CD4-positive, alpha-beta T cell treated with Interferon alpha-2 for 1 hour (primary cell): ENCODE measurements around the gene JMJD8.

ENCODE experiments used
- DNase-seq, 2 donors: peaks; one replicate each; pipeline ENCODE4 v3.0.0-alpha.2; 2020 to 2022

Gene JMJD8

DNA sequence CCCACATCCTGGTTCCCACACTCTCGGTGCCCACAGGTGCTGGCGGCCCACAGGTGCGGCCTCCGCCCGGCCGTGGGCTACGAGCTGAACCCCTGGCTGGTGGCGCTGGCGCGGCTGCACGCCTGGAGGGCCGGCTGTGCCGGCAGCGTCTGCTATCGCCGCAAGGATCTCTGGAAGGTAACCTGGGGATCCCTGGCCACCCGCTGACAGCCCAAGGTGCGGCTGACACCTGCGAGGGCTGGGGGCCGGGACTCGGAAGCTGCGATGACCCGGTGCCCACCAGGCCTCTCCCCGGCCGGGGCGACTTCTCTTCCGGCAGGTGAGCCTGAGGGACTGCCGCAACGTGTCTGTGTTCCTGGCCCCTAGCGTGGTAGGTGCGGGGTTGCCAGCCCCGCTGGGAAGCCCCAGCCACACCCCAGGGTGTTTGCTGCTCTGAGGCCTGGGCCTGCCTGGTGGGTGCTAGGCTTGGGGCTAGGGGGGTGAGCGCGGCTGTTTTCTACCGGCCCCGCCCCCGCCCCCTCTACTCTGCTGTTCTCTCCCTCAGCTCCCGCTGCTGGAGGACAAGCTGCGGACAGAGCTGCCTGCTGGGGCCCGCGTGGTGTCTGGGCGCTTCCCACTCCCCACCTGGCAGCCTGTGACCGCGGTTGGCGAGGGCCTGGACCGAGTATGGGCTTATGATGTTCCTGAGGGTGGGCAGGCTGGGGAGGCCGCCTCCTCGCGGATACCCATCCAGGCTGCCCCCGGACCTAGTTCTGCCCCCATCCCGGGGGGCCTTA lies 37.8 kb upstream of the JMJD8 start:
- DNase-seq, result peak in 1 of 2 donors; percentile 45

DNA sequence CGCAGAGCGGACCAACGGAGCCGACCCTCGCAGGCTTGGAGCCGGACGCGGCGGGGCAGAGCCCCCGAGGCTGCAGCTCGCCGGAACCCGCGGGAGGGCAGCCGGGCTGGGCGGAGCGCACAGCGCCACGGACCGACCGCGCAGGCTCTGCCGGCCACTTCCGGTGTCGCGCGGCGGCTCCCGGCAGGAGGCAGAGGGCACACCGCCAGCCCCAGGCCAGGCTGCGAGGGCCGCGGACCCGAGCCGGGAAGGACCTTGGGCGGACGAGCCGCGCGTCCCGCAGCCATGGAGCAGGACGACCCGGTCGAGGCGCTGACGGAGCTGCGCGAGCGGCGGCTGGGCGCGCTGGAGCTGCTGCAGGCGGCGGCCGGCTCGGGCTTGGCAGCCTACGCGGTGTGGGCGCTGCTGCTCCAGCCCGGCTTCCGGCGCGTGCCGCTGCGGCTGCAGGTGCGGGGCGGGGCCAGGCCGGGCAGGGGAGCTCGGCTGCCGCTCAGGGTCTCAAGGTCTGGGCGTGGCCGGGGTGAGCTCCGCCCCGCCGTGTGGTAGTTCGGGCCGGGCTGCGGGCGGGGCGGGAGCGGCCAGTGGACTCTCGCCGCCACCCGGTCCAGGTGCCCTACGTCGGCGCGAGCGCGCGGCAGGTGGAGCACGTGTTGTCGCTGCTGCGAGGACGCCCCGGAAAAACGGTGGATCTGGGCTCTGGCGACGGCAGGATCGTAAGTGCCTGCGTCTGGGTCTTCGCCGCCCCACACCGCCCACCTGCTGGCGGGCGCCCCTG lies 37.0 kb upstream of the JMJD8 start, which contains the start of gene ANTKMT:
Gene ANTKMT (plus strand): TSS at position 157 of the 775 bp plus-strand sequence. CDS start 129 bp downstream, at position 286.
- peak; percentile 79 to 84 for DNase-seq

DNA sequence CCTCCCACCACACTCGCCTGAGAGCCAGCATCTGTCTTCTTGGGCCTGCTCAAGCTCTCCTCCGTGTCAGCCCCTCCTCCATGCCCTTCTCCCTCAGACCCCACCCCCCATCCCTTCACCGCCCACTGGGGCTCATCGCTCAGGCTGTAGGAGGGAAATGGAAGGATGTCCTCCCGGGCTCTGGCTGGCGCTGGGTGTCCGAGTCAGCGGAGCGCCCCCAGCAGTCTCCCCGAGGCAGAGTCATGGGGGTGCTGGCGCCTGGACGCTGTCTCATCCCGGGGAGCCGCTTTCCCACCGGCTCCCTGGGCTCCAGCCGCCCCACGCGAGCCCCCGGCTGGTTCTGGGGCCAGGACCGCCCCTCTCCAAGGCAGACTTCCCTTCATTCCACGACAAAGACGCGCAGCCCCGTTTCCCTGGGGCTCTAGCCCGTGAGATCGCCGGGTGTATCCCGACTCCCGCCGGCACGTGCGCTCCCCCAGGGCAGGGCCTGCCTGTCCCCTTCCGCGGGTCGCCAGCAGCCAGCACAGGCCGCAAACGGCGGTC lies 36.4 kb upstream of the JMJD8 start:
- peak in 1 of 2 donors; percentile 46 for DNase-seq

DNA sequence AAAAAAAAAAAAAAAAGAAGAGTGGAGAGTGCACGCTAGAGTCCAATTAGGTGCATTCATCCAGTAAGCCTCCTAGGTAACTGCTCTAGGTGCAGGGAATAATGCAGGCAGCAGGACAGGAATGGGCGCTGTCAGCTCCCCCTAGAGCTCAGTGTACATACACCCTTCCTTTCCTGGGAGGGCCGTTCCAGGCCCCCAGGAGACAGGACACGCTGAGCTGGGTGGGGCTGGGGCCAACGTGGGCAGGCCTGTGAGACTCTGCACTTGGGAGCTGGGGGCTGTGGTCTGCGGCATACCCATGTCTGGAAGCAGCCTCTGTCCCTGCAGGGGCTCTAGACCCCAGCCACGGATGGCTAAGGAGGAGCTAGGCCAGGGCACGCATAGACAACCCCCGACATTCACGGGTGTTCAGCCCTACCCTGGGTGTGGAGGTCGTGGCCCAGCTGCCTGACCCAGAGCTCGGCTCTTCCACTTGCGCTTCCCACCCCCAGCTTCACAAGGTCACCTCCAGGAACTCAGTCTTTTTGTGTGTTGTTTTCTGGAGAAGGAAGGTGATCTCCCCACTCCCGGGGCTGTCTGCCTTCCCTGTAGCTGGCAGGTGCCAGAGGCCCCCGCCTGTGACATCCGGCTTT lies 35.8 kb upstream of the JMJD8 start:
- no peak for DNase-seq

DNA sequence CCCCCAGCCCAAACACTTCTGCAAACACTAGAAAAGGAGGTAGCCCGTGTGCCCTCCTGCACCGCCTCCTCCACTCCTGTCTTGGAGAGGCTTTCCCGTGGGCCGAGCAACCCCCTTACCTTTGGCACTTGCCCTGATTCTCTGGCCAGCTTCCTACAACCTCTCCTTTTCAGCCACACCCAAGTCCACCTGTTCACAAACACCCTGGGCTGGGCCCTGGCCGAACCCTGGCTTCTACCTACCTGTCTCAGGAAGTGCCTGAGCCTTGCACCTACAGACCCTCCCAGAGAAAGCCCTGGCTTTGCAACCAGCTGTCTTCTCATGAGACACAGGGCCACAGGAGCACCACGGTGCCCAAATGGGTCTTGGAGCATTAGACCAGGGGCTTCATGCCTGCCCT lies 34.8 kb upstream of the JMJD8 start:
- no peak for DNase-seq

DNA sequence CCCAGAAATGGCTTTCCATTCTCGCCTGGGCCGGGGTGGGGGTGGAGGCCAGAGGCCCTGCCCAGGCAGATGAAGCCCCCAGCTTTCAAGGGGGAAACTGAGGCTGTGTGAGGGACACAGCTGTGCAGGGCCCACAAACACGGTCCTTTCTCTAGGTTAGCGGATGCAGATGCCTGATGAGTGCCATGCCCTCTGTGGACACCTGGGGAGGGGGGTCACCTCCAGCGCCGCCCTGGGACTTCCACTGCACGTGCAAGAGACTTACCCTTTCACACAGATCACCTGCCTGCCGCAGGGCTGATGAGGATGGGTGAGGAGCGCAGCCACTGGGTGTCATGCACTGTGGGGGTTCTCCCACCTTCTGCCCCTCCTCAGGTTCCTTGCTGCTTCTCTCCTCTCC lies 34.3 kb upstream of the JMJD8 start:
- no peak for DNase-seq

DNA sequence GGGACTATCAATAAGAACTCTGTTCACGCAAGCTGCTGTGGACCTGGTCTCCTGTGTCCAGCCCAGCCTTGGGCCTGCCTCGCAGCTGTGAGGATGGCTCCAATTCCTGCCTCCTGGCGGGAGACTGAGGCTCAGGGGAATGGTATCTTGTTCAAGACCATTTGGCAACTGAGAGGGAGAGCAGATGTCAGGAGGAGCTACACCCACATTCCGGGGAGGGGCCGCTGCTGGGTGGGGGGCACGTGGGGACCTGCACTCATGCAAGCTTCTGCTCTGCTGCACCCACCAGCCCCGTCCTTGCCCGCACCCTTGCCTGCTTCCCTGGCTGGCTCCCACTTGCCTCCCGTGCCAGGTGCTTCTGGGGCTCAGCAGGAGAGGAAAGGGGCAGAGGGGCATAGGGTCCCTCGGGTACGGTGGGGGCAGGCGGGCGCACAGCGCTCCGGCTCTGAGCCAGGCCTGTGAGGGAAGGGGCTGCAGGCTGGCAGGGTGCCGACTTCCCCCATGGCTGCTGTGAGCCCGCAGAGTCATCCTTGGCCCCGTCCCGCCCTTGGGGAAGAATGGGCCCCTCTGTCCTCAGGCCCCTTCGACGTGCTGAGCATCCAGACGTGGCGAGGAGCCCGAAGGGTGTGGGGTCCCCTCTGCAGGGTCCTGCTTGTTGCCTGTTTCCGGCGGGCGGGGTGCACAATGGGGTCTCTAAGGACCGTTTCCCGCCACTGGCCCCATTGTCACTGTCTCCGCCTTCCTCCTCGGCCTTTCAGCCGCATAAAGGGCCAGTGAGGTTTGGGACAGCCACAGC lies 33.5 kb upstream of the JMJD8 start:
- DNase-seq, result no peak

DNA sequence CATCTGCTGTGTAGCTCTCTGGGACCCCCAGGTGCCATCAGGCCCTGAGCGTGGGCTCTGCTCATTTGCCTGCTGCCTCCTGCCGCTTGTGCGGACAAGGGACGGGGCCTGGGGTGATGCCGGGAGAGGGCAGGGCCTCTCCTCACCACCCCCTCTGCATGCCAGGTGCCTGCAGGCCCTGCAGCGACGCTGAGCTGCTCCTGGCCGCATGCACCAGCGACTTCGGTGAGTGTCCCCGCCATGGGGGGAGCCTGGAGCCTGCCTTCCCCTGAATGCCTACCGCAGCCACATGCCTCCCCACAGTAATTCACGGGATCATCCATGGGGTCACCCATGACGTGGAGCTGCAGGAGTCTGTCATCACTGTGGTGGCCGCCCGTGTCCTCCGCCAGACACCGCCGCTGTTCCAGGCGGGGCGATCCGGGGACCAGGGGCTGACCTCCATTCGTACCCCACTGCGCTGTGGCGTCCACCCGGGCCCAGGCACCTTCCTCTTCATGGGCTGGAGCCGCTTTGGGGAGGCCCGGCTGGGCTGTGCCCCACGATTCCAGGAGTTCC lies 32.7 kb upstream of the JMJD8 start:
- no peak for DNase-seq

DNA sequence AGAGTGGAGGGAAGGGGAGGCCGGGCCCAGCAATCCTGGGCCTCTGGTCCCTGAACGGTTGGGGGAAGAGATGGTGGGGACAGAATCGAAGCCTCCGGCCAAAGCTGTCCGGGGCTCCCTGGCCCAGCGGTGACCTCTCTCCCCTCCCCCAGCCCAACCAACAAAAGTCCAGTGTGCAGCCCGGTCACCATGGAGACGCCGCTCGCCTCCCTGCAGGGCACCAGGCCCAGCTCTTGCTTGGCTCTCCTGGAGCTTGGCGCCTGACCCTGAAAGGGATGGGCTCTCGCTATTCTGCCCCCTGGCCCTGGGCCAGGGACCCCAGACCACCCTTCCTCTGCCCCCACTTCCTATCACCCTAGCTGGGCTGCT lies 32.0 kb upstream of the JMJD8 start:
- no peak for DNase-seq

DNA sequence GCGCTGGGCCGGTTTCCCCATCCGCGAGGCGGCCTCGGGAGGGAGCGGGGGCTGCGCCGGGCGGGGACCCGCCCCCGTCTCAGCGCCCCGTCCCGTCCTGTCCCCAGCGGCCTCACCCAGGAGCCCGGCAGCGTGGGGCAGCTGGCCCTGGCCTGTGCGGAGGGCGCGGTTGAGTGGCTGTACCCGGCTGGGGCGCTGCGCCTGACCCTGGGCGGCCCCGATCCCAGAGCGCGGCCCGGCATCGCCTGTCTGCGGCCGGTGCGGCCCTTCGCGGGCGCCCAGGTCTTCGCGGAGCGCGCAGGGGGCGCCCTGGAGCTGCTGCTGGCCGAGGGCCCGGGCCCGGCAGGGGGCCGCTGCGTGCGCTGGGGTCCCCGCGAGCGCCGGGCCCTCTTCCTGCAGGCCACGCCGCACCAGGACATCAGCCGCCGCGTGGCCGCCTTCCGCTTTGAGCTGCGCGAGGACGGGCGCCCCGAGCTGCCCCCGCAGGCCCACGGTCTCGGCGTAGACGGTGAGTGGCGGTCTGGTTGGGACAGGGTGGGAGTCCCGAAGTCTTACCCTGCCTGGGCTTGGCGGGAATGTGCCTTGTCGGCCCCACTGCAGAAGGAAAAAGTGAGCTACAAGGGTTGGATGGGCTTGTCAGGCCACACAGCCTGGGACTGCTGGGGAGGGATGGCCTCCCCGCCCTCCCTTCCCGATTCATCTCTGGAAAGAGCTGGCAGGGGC lies 31.5 kb upstream of the JMJD8 start:
- DNase-seq, result no peak

DNA sequence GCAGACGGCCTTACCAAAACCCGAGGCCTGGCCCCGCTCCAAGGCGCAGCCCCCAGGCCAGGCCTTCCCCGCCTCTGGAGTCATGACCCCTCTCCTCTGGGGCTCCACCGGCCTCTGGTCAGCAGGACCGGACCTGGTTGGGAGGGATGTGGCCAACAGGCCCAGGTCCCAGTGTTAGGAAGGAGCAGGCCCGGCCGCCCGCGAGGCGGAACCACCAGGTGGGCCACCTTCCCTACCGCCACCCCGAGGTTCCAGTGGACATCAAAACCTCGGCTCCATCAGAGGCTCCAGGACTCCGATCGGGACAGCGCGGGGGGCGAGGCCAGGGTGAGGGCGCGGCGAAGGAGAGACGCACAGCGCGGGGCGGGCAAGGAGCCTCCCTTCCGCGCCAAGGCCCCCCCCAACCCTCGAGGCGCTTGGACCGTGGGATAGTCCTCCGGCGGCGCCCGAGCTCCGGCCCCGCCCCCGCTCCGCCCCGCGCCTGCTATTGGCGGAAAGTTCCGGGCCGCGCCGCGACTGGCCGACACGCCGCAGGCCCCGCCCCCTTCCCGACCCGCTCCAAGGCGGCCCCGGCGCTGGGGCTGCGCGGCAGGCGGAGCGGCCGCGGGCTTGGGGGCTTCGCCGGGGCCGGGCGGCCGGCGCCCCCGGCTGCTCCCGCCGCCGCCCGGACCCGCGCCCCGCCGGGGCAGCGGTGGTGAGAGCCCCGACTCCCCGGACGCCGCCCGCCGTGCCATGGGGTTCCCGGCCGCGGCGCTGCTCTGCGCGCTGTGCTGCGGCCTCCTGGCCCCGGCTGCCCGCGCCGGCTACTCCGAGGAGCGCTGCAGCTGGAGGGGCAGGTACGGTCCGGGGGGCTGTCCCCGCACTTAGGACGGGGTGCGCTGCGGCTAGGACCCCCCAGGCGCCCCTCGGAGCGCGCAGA lies 30.7 kb upstream of the JMJD8 start, which contains the start of gene METRN:
Gene METRN (plus strand): TSS at position 561 of the 919 bp plus-strand sequence. CDS start 172 bp downstream, at position 733.
- DNase-seq, result peak; percentile 85 to 91

DNA sequence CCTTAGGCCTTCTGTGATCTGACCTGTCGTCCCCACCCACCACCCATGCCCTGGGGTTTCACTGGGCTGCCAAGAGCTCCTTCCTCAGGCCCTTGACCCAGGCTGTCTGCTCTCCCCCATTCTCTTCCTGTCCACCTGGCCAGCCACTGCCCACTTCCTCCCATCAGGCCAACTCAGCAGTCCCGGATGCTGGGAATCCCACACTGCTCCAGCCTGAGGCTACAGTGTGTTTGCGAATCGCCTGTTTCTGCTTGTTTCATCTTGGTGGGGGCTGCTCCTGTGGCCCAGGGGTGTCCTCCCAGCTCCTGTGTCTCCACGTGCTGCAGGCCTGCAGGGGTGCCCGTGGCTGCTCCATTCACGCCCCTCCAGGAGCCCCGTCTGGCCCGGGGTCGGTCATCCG lies 29.9 kb upstream of the JMJD8 start:
- no peak for DNase-seq

DNA sequence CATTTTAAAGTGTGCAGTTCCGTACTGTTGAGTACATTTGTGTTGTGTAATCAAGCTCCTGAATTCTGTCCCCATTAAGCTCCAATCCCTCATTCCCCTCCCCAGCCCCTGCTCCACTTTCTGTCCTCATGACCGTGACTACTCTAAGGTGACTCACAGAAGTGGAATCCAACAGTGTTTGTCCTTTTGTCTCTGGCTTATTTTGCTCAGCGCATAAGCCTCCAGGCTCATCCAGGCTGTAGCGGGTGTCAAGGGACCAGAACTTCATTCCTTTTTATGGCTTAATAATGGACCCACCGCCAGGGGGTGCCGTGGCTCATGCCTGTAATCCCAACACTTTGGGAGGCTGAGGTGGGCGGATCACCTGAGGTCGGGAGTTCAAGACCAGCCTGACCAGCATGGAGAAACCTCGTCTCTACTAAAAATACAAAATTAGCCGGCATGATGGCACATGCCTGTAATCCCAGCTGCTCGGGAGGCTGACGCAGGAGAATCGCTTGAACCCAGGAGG lies 28.7 kb upstream of the JMJD8 start:
- DNase-seq, result peak; percentile 30 to 61

DNA sequence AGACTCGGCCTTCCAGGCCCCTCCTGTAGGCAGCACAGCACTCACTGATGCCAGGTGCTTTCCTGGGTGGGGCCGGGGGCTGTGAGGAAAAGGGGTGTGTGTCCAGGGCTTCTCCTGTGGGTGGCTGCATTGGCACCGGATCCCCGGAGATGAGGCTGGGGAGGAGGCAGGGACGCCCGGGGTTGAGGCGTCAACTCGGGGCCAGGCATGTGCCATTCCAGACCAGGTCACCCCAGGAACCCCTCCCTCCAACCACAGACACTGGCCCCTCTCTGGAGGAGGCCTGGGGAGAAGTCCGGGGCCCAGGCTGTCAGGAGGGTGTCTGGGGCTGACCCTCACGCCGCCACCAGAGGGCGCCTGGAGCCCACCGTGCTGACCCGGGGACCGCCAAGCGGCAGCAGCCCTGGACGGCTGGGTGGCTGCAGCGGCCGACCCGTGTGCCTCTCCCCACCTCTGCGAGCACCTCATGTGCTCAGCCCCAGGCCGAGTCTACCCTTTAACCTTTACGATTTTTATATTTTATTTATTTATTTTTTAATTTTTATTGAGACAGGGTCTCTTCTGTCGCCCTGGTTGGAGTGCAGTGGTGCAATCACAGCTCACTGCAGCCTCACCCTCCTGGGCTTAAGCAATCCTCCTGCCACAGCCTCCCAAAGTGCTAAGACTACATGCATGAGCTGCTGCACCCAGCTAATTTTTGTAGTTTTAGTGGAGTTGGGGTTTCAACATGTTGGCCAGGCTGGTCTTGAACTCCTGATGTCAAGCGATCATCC lies 27.6 kb upstream of the JMJD8 start:
- peak; percentile 76 to 81 for DNase-seq

DNA sequence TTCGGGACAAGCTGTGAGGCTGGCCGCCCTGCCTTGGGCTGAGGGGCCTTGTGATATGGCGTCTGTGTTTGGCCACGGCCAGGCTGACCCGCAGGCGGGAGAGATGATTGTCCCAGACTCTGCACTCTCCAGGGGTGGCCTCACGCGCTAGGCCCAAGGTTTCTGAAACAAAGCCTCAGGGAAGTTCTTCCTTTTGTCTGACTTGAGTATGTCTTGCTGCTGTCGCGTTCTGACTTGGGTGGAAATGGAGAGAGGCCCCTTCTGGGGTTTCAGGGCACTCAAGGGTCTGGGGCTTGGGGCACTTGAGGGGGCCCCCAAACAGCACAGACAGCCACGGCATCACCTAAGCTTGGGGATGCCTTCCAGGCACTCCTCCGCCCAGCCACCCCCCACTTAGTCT lies 26.9 kb upstream of the JMJD8 start:
- no peak for DNase-seq

DNA sequence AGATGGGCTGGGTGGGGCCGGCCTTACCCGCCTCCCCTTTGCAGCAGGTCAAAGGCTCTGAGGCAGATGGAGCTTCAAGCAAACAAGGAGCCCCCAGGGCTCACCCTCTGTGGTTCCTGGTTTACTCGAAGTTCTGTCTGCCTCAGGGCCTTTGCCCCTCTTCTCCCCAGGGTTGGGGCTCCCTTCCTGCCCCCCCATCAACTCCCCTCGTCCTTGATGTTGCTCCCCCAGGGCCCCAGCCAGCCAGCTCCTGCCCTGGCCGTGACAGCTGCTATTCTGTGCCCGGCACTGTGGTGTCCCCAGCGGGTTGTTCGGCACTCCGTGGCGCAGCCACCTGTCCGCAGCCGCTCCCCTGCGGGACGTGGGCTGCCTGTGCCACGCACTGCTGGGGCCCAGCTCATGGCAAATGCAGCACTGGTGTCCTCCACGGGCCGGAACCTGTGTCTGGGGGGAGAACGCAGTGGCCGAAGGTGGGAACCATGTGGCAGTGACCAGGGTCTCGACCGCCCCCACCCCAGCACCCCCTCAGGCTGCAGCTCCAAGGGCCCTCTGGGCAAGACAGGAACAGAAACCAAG lies 26.5 kb upstream of the JMJD8 start:
- DNase-seq, result no peak

DNA sequence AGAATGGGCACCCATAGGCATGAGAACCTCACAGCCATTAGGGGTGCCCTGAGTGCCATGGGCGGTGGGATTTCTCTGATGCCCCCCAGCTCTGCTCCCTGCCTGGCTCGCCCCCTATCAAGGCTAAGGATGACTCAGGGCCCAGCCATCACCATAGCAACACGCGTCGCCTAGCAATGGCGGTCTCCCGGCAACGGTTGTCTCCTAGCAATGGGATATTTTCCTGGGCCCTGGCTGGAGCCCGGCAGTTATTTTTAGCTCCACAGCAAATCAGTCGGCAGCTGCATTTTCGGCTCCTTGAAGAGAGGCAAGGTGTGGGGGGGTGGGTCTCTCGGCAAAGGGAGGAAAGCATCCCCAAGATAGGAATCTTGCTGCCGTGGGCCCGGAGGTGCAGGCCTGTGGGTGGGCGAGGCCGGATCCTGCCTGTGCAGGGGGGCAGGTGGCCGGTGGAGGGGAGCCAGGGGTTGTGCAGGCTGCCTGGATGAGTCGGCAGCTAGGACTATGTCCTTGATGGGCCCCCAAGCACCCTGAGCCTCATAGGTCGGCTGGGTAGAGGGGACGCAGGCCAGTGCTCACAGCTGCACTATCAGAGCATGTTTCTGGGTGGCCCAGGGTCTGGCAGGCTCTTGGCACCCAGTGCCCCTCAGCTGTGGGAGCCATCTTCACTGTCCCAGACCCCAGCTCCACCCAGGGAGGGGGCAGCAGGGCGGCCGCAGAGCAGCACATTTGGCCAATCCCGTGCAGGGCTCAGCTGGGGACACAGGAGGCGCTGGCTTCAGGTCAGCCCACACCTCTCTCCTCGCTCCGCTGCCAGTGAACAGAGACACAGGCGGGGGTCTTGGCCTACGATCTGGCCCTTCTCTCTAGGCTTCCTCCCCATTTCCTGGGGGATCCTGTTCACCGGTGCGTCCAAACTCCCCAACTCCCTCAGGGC lies 25.7 kb upstream of the JMJD8 start:
- no peak for DNase-seq

DNA sequence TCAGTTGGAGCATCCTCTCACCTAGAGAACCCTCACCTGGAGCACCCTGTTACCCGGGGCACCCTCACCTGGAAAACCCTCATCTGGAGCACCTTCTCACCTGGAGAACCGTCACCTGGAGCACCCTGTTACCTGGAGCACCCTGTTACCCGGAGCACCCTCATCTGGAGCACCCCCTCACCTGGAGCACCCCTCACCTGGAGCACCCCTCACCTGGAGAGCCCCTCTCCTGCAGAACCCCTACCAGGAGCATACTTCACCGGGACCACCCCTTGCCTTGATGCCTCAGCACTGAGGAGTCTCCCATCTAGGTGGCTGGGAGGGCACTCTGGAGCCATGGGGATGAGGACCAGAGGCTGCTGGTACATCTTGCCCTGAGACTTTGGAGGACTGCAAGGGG lies 24.8 kb upstream of the JMJD8 start:
- DNase-seq, result no peak
